Uterus (tissue), 4 donors: ENCODE data around the gene MILR1. TPM values are rescaled to one million over a fixed set of nuclear protein-coding genes. Genes with fewer than 3 reads are reported as not detected.
A peak's percentile ranks its signal among the peaks of the same experiment; 100 is the strongest.

Experiments
- DNase-seq, 2 donors: peaks; one replicate each; pipeline ENCODE4 v3.0.0-alpha.2; 2019 to 2020
- H3K27ac ChIP-seq, 2 donors: fragments of 200-600 bp; sonication (generic); 1 replicate in 1 of 2; 2 replicates in 1 of 2; pipeline ENCODE4 v1.5.1; 2016 to 2018
- H3K27me3 ChIP-seq, 2 donors: fragments of 200-600 bp; sonication (generic); one replicate each; pipeline ENCODE4 v1.5.1; 2018 to 2019; ENCODE audit warnings: control low read depth in 1 of 2
- H3K36me3 ChIP-seq, 2 donors: fragments of 200-600 bp; sonication (generic); one replicate each; pipeline ENCODE4 v1.5.1; 2019; ENCODE audit warnings: control low read depth in 1 of 2
- H3K4me1 ChIP-seq, 2 donors: fragments of 200-600 bp; sonication (generic); one replicate each; pipeline ENCODE4 v1.5.1; 2018 to 2019; ENCODE audit warnings: control low read depth in 1 of 2
- H3K4me3 ChIP-seq, 2 donors: fragments of 200-600 bp; sonication (generic); 1 replicate in 1 of 2; 2 replicates in 1 of 2; pipeline ENCODE4 v1.5.1; 2018 to 2019; ENCODE audit warnings: mild to moderate bottlenecking in 1 of 2
- H3K9me3 ChIP-seq, 2 donors: fragments of 200-600 bp; sonication (generic); one replicate each; pipeline ENCODE4 v1.5.1; 2019; ENCODE audit warnings: control low read depth in 1 of 2
- CTCF ChIP-seq, 4 experiments: fragments of 200-600 bp in 2 of 4; fragments of 450-650 bp in 2 of 4; sonication (generic) in 2 of 4; IDR thresholded peaks; one replicate each; pipeline ENCODE4 v1.5.1; 2016 to 2019; ENCODE audit warnings: antibody characterized with exemption in 4 of 4, mild to moderate bottlenecking in 2 of 4, moderate library complexity in 1 of 4
- POLR2A ChIP-seq, 2 donors: fragments of 450-650 bp; IDR thresholded peaks; one replicate each; pipeline ENCODE4 v1.6.1; 2016; ENCODE audit warnings: antibody characterized with exemption in 2 of 2, mild to moderate bottlenecking in 1 of 2, moderate library complexity in 1 of 2
- intact Hi-C: fragments of 100-400 bp; cut with DNase I; formaldehyde crosslinking; loops from one replicate; pipeline ENCODE4 v1.15.1; 2023; ENCODE audit warnings: low total_unique reads
- total RNA-seq, 4 donors: library from RNA; depleted of rRNA in 3 of 4; stranded (reverse); fragments of >200 nt in 3 of 4; gene quantifications; one replicate each; pipeline versions ENCODE4 v1.1.0 to v1.2.4, GENCODE V29; 2014 to 2023
- donor health status: DM: yes; HTN: yes; CAD: no.

MILR1 gene
- total RNA-seq, 4 donors from 2014 or later, result 0.59 to 9.5 (median 3.8) TPM

DNA sequence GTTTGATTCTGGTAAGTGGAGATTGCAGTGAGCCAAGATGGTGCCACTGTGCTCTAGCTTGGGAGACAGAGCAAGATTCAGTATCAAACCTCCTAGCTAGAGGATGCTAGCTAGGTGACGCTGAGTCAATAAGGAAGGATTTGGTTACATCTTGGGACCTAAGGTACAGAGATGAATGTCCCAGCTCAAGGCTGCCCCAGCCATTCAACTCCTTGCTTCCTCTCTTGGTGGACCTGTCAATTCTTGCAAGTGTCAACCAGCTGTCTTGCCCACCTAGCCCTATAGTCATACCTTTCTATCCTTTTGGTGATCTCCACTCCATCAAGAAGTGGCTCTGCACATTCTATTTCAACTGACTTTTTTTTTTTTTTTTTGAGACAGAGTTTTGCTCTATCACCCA lies 1.4 kb upstream of the MILR1 start:
- H3K9me3 ChIP-seq, result no peaks in the 10 kb centered on the region
- no peak overlapping the region for H3K4me3 ChIP-seq
- H3K36me3 ChIP-seq, result no peaks in the 10 kb centered on the region
- DNase-seq, result no peak
- intact Hi-C loops, result no loop called here
- H3K27ac ChIP-seq, result no peak overlapping the region
- no peaks in the 10 kb centered on the region for H3K27me3 ChIP-seq
- H3K4me1 ChIP-seq, result no peaks in the 10 kb centered on the region
- TF ChIP-seq POLR2A (IDR thresholded peaks at IDR 0.05) (no peak), CTCF (IDR thresholded peaks at IDR 0.05) (no peak)

GRCh38 chr17:64449545-64449944 lies 630 bp downstream of the MILR1 start:
- peak overlapping the region; percentile 54 for H3K27ac ChIP-seq
- H3K4me1 ChIP-seq, result no peaks in the 10 kb centered on the region
- intact Hi-C loops, result no loop called here
- H3K9me3 ChIP-seq, result no peaks in the 10 kb centered on the region
- no peak for DNase-seq
- H3K36me3 ChIP-seq, result no peaks in the 10 kb centered on the region
- H3K27me3 ChIP-seq, result no peaks in the 10 kb centered on the region
- H3K4me3 ChIP-seq, result no peak overlapping the region
- TF ChIP-seq POLR2A (IDR thresholded peaks at IDR 0.05) (no peak), CTCF (IDR thresholded peaks at IDR 0.05) (no peak)

DNA sequence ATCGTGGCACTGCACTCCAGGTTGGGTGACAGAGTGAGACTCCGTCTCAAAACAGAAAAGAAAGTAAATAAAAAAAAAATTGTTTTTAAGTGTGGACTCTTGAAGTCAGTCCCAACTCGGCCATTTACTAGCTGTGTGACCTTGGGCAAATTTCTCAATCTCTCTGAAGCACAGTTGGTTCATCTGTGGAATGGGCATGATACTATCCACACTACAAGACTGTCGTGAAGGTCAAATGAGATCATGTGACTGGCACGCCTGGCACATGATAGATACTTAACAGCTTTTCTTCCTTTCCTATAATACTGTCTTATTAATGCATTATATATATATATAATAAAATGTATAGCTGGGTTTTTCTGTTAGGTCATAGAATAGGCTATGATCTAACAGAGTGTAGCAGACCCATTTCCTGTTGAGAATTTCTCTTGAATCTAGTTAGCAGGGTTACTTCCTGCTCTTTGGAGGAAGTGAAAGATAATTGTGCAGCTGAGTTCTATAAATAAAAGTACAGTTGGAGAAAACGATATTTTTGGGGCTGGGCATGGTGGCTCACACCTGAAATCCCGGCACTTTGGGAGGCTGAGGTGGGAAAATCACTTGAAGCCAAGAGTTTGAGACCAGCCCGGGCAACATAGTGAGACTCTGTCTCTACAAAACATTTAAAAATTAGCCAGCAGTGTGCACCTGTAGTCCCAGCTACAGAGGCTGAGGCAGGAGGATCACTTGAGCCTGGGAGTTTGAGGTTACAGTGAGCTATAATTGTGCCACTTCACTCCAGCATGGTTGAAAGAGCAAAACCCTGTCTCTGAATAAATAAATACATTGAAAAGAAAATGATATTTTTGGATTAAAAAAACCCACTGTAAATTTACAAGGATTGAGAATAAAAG lies 7.3 kb downstream of the MILR1 start:
- intact Hi-C loops, result no loop called here
- no peak for DNase-seq
- no peak for TF ChIP-seq POLR2A (IDR thresholded peaks at IDR 0.05)
- TF ChIP-seq CTCF (IDR thresholded peaks at IDR 0.05), result no peak
- Histone ChIP-seq H3K4me1 (no peaks in the 10 kb centered on the region), H3K9me3 (no peaks in the 10 kb centered on the region), H3K27me3 (no peaks in the 10 kb centered on the region), H3K27ac (no peak overlapping the region), H3K36me3 (no peaks in the 10 kb centered on the region), H3K4me3 (no peak overlapping the region)

DNA sequence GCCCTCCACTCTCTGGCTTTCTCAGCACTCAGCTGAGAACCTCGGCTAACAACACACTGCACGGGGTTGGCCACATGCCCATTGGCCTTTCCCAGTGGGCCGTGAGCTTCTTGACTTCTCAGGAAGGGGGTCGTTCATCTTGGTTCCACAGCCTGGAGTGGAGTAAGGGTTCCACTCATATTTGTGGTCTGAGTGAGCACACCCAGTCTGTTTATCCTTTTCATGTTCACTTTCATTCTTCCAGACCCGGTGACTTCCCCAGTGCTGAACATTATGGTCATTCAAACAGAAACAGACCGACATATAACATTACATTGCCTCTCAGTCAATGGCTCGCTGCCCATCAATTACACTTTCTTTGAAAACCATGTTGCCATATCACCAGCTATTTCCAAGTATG lies 8.2 kb downstream of the MILR1 start:
- no peaks in the 10 kb centered on the region for H3K36me3 ChIP-seq
- intact Hi-C loops, result no loop called here
- H3K4me3 ChIP-seq, result no peak overlapping the region
- no peaks in the 10 kb centered on the region for H3K27me3 ChIP-seq
- no peak for TF ChIP-seq POLR2A (IDR thresholded peaks at IDR 0.05)
- TF ChIP-seq CTCF (IDR thresholded peaks at IDR 0.05), result no peak
- no peaks in the 10 kb centered on the region for H3K9me3 ChIP-seq
- no peaks in the 10 kb centered on the region for H3K4me1 ChIP-seq
- no peak overlapping the region for H3K27ac ChIP-seq
- no peak for DNase-seq

DNA sequence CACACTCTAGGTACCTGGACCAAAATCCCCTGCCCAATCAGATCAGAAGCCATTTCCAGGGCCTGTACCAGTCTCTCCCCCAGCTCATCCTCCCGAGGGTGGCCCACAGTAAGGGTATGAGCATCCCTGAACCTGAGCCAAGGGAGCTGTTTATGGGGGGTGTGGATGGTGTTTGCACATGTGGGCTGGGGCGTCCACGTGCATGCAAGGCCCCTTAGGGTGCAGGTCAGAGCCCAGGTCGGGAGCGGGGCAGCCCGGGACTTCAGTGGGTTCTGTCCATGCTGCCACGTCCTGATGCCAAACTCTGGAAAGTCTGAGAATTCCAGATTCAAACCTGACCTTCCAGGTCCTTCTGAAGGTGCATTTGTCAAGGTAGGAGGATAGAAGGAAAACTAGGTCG lies 9.8 kb downstream of the MILR1 start:
- Histone ChIP-seq H3K4me1 (no peaks in the 10 kb centered on the region), H3K9me3 (no peaks in the 10 kb centered on the region), H3K27ac (no peak overlapping the region), H3K27me3 (no peaks in the 10 kb centered on the region), H3K4me3 (no peak overlapping the region), H3K36me3 (no peaks in the 10 kb centered on the region)
- DNase-seq, result no peak
- intact Hi-C loops, result no loop called here
- TF ChIP-seq POLR2A (IDR thresholded peaks at IDR 0.05) (no peak), CTCF (IDR thresholded peaks at IDR 0.05) (no peak)
